HFFc6 (cell line): ENCODE results near the gene KCNIP3. TPM values are rescaled to one million over a fixed set of nuclear protein-coding genes. Genes with fewer than 3 reads are reported as not detected.

Source experiments
- DNase-seq: peaks from one replicate; pipeline ENCODE4 v3.0.0-alpha.2; 2018
- H3K27ac Mint-ChIP-seq: 2 replicates; pipeline ENCODE4 v1.8.0; 2020; ENCODE audit warnings: mild to moderate bottlenecking, mixed read lengths
- H3K27me3 Mint-ChIP-seq: 2 replicates; pipeline ENCODE4 v1.8.0; 2021; ENCODE audit warnings: mild to moderate bottlenecking, moderate library complexity, mixed read lengths; ENCODE audit not compliant: insufficient read depth
- H3K36me3 Mint-ChIP-seq: 2 replicates; pipeline ENCODE4 v1.8.0; 2021; ENCODE audit warnings: low read depth, mixed read lengths
- H3K4me1 Mint-ChIP-seq: 2 replicates; pipeline ENCODE4 v1.8.0; 2020; ENCODE audit warnings: low read depth, mixed read lengths
- H3K4me3 Mint-ChIP-seq: 2 replicates; pipeline ENCODE4 v1.8.0; 2020; ENCODE audit warnings: mild to moderate bottlenecking, moderate library complexity, mixed read lengths
- H3K9me3 Mint-ChIP-seq: 2 replicates; pipeline ENCODE4 v1.8.0; 2020; ENCODE audit warnings: mild to moderate bottlenecking, mixed read lengths
- total RNA-seq, 6 experiments: library from RNA; stranded (reverse); fragmentation: NEBNext Ultra II Directional; extraction: Animal tissue kit (Norgen Biotek cat#: 25700); gene quantifications; 2 replicates in 1 of 6; 3 replicates in 5 of 6; pipeline ENCODE4 v1.2.3, GENCODE V29; 2021
- TF ChIP-seq, protein P1 (sequence below): fragments of 200-600 bp; sonication (generic); IDR thresholded peaks from 2 replicates; pipeline ENCODE4 v1.5.0; 2021; ENCODE audit warnings: antibody characterized with exemption, mild to moderate bottlenecking

Gene KCNIP3
- total RNA-seq, 6 experiments from 2014 or later: 0.56 to 2.4 (median 0.67) TPM

DNA sequence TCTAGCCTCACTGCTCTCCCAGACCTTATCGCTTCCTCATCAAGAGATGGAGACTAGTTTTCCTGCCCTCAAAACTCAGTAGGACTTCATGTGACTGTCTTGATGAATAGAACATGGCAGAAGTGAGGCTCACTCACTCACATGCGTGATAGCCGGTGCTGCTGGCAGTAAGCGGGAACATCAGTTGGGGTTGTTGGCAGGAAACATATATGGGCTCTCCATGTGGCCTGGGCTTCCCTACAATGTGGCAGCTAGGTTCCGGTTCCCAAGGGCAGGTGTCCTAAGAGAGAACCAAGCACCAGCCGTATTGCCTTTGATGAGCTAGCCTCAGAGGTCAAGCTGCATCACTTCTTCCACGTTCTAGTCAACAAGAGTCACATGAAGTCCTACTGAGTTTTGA is 90.2 kb downstream of the KCNIP3 start:
- no peaks in the 10 kb centered on the region for H3K9me3 Mint-ChIP-seq

DNA sequence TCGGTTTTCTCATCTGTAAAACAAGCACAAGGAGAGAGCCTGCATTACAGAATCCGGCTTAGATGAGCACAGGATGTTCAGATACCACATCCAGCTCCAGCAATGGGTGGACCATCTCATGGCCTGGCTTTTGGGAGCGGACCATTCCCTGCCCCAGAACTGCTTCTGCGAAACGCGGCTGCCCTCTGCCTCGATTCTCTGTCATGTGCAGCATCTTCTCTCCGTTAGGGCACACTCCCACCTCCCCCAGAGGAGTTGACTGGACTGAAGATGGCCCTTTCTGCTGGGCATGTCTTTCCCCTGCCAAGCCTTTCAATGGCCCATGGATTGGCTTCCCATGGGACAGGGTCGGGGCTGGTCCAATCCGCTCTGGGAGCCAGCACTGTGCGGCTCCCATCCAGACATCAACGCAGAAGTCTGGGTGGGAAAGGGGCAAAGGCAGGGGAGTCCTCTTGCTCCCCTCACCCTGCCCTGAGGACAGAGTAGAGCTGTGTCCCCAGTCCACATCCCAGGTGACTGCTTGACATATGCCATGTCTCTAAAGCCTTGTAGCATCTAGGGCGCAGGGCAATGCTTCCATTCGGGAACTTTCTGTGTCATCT is 91.0 kb downstream of the KCNIP3 start:
- H3K36me3 Mint-ChIP-seq: no peaks in the 10 kb centered on the region
- H3K4me1 Mint-ChIP-seq: no peaks in the 10 kb centered on the region
- TF ChIP-seq, protein P1, sequence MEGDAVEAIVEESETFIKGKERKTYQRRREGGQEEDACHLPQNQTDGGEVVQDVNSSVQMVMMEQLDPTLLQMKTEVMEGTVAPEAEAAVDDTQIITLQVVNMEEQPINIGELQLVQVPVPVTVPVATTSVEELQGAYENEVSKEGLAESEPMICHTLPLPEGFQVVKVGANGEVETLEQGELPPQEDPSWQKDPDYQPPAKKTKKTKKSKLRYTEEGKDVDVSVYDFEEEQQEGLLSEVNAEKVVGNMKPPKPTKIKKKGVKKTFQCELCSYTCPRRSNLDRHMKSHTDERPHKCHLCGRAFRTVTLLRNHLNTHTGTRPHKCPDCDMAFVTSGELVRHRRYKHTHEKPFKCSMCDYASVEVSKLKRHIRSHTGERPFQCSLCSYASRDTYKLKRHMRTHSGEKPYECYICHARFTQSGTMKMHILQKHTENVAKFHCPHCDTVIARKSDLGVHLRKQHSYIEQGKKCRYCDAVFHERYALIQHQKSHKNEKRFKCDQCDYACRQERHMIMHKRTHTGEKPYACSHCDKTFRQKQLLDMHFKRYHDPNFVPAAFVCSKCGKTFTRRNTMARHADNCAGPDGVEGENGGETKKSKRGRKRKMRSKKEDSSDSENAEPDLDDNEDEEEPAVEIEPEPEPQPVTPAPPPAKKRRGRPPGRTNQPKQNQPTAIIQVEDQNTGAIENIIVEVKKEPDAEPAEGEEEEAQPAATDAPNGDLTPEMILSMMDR: no peak
- H3K4me3 Mint-ChIP-seq: no peak overlapping the region
- no peak for DNase-seq
- H3K27ac Mint-ChIP-seq: no peak overlapping the region
- H3K9me3 Mint-ChIP-seq: no peaks in the 10 kb centered on the region
- peaks cover 9% of the 10 kb centered on the region for H3K27me3 Mint-ChIP-seq

More for the DNA sequence above, 90.2 kb downstream of the KCNIP3 start:
- Mint-ChIP-seq H3K4me1 (no peaks in the 10 kb centered on the region), H3K27ac (no peak overlapping the region), H3K4me3 (no peak overlapping the region), H3K36me3 (no peaks in the 10 kb centered on the region), H3K27me3 (peaks cover 10% of the 10 kb centered on the region)
- TF ChIP-seq, protein P1: no peak
- no peak for DNase-seq

DNA sequence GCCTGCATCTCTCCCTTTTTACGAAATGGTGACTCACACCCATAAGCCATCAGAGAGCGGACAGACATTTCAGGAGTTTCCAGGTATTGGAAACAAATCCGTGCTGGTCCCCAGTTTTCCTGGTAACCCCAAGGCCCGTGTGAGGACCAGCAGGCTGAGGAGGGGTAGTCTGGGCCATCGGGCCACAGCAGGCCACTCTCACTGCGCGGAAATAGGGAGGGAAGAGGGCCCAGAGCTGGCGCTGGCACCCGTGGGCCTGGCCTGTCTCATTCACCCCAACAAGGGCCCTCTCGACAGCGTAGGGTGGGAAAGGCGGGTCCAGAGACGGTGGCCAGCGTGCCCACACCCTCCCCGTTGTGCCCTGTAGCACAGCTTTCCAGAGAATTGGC is 91.7 kb downstream of the KCNIP3 start:
- Mint-ChIP-seq H3K36me3 (no peaks in the 10 kb centered on the region), H3K4me1 (no peaks in the 10 kb centered on the region), H3K27ac (no peak overlapping the region), H3K4me3 (no peak overlapping the region), H3K27me3 (peaks cover 15% of the 10 kb centered on the region), H3K9me3 (no peaks in the 10 kb centered on the region)
- TF ChIP-seq, protein P1: no peak
- no peak for DNase-seq

DNA sequence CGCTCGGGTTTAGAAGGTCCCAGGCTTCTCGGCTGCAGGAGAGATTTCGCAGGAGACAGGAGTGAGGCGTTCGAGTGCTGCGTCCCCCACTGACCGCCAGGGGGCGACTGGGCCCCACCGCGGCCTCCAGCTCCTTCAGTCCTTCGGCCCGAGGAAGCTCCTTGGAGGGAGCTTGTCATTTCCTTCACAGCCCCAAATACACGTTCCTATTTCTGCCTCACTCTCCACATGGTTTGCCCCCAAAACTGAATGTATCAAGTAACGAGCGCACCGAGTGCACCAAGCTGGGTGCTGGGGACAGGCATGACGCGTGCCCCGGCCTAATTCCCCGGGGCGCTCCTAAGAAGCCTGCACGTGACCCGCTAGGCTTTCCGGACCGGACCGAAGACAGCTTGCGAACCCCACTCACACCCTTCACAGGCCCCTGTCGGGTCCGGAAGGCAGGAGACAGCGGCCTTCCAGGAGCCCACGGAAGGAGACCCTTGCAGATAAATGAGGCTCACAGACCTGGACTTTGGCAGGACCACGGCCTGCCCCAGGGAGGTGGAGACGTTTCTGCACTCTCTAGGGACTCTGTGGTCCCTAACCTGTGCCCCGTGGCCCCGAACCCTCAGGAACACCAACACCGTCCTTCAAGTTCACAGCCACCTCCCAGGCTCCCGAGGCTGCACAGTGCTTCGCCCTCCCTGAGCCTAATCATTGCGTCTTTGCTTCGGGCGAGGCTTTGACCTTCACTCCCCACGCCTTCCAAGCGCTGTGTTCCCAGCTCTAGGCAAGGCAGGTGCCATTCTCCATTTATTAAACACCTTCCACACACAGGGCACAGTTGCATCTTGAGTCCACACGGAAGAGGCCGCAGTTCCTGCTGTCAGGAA is 92.3 kb downstream of the KCNIP3 start:
- H3K9me3 Mint-ChIP-seq: no peaks in the 10 kb centered on the region
- H3K27me3 Mint-ChIP-seq: peaks cover 15% of the 10 kb centered on the region
- H3K4me3 Mint-ChIP-seq: no peak overlapping the region
- H3K27ac Mint-ChIP-seq: no peak overlapping the region
- TF ChIP-seq, protein P1: peak; percentile 98
- DNase-seq: peak; percentile 42
- no peaks in the 10 kb centered on the region for H3K4me1 Mint-ChIP-seq
- H3K36me3 Mint-ChIP-seq: no peaks in the 10 kb centered on the region

GRCh38 chr2:95390272-95390880 is 93.2 kb downstream of the KCNIP3 start:
- TF ChIP-seq, protein P1: no peak
- no peak overlapping the region for H3K27ac Mint-ChIP-seq
- no peaks in the 10 kb centered on the region for H3K9me3 Mint-ChIP-seq
- DNase-seq: no peak
- no peak overlapping the region for H3K4me3 Mint-ChIP-seq
- H3K36me3 Mint-ChIP-seq: no peaks in the 10 kb centered on the region
- H3K27me3 Mint-ChIP-seq: peaks cover 21% of the 10 kb centered on the region
- H3K4me1 Mint-ChIP-seq: no peaks in the 10 kb centered on the region
